IPS DF 6.9 (cell line): Measurements from ENCODE around the gene DGCR2.
A peak's percentile ranks its signal among the peaks of the same experiment; 100 is the strongest.
"Not testable (repeated sequence)": the region's sequence is repeated elsewhere in the genome, so short reads cannot be mapped to it uniquely, and the experiment has no call there.

Experiments
- DNase-seq: peaks from one replicate; pipeline ENCODE4 v3.0.0-alpha.2; 2013; ENCODE audit warnings: low read depth, low spot score
- H3K27ac ChIP-seq: one replicate; pipeline ENCODE4 v1.5.1; 2013; ENCODE audit warnings: low read length, control low read depth
- H3K27me3 ChIP-seq: 2 replicates; pipeline ENCODE4 v1.6.1; 2013; ENCODE audit warnings: mild to moderate bottlenecking, low read length; ENCODE audit not compliant: control insufficient read depth, insufficient read depth
- H3K36me3 ChIP-seq: 2 replicates; pipeline ENCODE4 v1.6.1; 2013; ENCODE audit warnings: low read length; ENCODE audit not compliant: control insufficient read depth, insufficient read depth
- H3K4me1 ChIP-seq: 2 replicates; pipeline ENCODE4 v1.6.1; 2013; ENCODE audit warnings: low read length; ENCODE audit not compliant: control insufficient read depth, insufficient read depth
- H3K4me3 ChIP-seq: 2 replicates; pipeline ENCODE4 v1.5.1; 2013; ENCODE audit warnings: mild to moderate bottlenecking, low read length
- H3K9me3 ChIP-seq: 2 replicates; pipeline ENCODE4 v1.6.1; 2013; ENCODE audit warnings: low read length, inconsistent platforms; ENCODE audit not compliant: control insufficient read depth, insufficient read depth
- WGBS: extraction: QIAGEN DNeasy Blood & Tissue Kit; methylation state at CpG from one replicate; pipeline ENCODE4 v1.1.7; 2013; ENCODE audit warnings: mixed read lengths, missing lambda C conversion rate; ENCODE audit not compliant: insufficient read length, insufficient coverage; 5-methylcytosine and 5-hydroxymethylcytosine counted together

DGCR2 gene

GRCh38 chr22:19122143-19122751 is at the start of gene DGCR2:
Gene DGCR2, minus strand, starts transcription at chr22:19122412. Its CDS starts 206 bp downstream, at chr22:19122206.
- Histone ChIP-seq H3K4me3 (peak within 1 kb of the TSS; percentile 96), H3K27ac (no peak within 1 kb of the TSS), H3K36me3 (no peaks in the 10 kb centered on the region), H3K9me3 (no peaks in the 10 kb centered on the region), H3K4me1 (peaks cover 3% of the 10 kb centered on the region; the same call in 1 of the 2 replicates), H3K27me3 (no peaks in the 10 kb centered on the region)
- WGBS, result no CpG with 5 or more reads among the region's 67 CpGs
- DNase-seq, result peak; percentile 80

GRCh38 chr22:19169947-19170318 is 47.7 kb upstream of the DGCR2 start:
- peaks cover 8% of the 10 kb centered on the region for H3K4me1 ChIP-seq
- H3K36me3 ChIP-seq, result no peaks in the 10 kb centered on the region
- no peak for DNase-seq
- WGBS, result no CpG with 5 or more reads among the region's 7 CpGs
- H3K4me3 ChIP-seq, result no peak overlapping the region
- no peaks in the 10 kb centered on the region; the same call in 1 of the 2 replicates for H3K27me3 ChIP-seq
- no peaks in the 10 kb centered on the region for H3K9me3 ChIP-seq
- H3K27ac ChIP-seq, result no peak overlapping the region

GRCh38 chr22:19169002-19169946 is 47.1 kb upstream of the DGCR2 start:
- H3K27me3 ChIP-seq, result no peaks in the 10 kb centered on the region; the same call in 1 of the 2 replicates
- no peak overlapping the region for H3K27ac ChIP-seq
- peaks cover 6% of the 10 kb centered on the region for H3K4me1 ChIP-seq
- DNase-seq, result no peak
- H3K9me3 ChIP-seq, result no peaks in the 10 kb centered on the region
- no peak overlapping the region; the same call in 1 of the 2 replicates for H3K4me3 ChIP-seq
- no peaks in the 10 kb centered on the region for H3K36me3 ChIP-seq
- WGBS, result no CpG with 5 or more reads among the region's 58 CpGs

GRCh38 chr22:19168088-19168890 is 46.1 kb upstream of the DGCR2 start:
- H3K4me3 ChIP-seq, result no peak overlapping the region
- H3K4me1 ChIP-seq, result peaks cover 3% of the 10 kb centered on the region; the same call in 1 of the 2 replicates
- H3K9me3 ChIP-seq, result no peaks in the 10 kb centered on the region
- no peak overlapping the region for H3K27ac ChIP-seq
- WGBS, result no CpG with 5 or more reads among the region's 17 CpGs
- no peaks in the 10 kb centered on the region for H3K36me3 ChIP-seq
- DNase-seq, result no peak
- no peaks in the 10 kb centered on the region; the same call in 1 of the 2 replicates for H3K27me3 ChIP-seq

GRCh38 chr22:19167106-19167869 is 45.1 kb upstream of the DGCR2 start:
- WGBS, result no CpG with 5 or more reads among the region's 13 CpGs
- no peak overlapping the region for H3K4me3 ChIP-seq
- no peaks in the 10 kb centered on the region for H3K9me3 ChIP-seq
- no peaks in the 10 kb centered on the region; the same call in 1 of the 2 replicates for H3K27me3 ChIP-seq
- no peaks in the 10 kb centered on the region for H3K36me3 ChIP-seq
- peaks cover 2% of the 10 kb centered on the region; the same call in 1 of the 2 replicates for H3K4me1 ChIP-seq
- DNase-seq, result no peak
- H3K27ac ChIP-seq, result no peak overlapping the region

- H3K4me3 ChIP-seq, result no peak overlapping the region
- peaks cover 2% of the 10 kb centered on the region; the same call in 1 of the 2 replicates for H3K4me1 ChIP-seq
- no peak overlapping the region for H3K27ac ChIP-seq
- WGBS, result no CpG with 5 or more reads among the region's 8 CpGs
- no peaks in the 10 kb centered on the region for H3K36me3 ChIP-seq
- no peak for DNase-seq
- H3K27me3 ChIP-seq, result no peaks in the 10 kb centered on the region; the same call in 1 of the 2 replicates
- H3K9me3 ChIP-seq, result no peaks in the 10 kb centered on the region
Observed at GRCh38 chr22:19166421-19166820, 44.2 kb upstream of the DGCR2 start.

- no peaks in the 10 kb centered on the region for H3K4me1 ChIP-seq
- WGBS, result no CpG with 5 or more reads among the region's 6 CpGs
- no peak overlapping the region for H3K4me3 ChIP-seq
- no peaks in the 10 kb centered on the region for H3K36me3 ChIP-seq
- H3K9me3 ChIP-seq, result no peaks in the 10 kb centered on the region
- H3K27ac ChIP-seq, result no peak overlapping the region
- H3K27me3 ChIP-seq, result no peaks in the 10 kb centered on the region
- no peak for DNase-seq
Observed at GRCh38 chr22:19164425-19164824, 42.2 kb upstream of the DGCR2 start.

- no CpG with 5 or more reads among the region's 11 CpGs for WGBS
- H3K27ac ChIP-seq, H3K4me3 ChIP-seq, H3K4me1 ChIP-seq, H3K36me3 ChIP-seq, H3K9me3 ChIP-seq, DNase-seq, H3K27me3 ChIP-seq: not testable (repeated sequence)
Observed at GRCh38 chr22:19158649-19159048, 36.4 kb upstream of the DGCR2 start.

- not testable (repeated sequence) for H3K9me3 ChIP-seq, DNase-seq, H3K36me3 ChIP-seq, H3K4me3 ChIP-seq, H3K27ac ChIP-seq, H3K4me1 ChIP-seq
- peaks cover 16% of the 10 kb centered on the region for H3K27me3 ChIP-seq
- WGBS, result no CpG with 5 or more reads among the region's 9 CpGs
Observed at GRCh38 chr22:19156109-19156508, 33.9 kb upstream of the DGCR2 start.
